CD14-positive monocyte (primary cell): ENCODE data around the gene MT1X. TPM values are rescaled to one million over a fixed set of nuclear protein-coding genes. Genes with fewer than 3 reads are reported as not detected.

Source experiments
- DNase-seq, 3 donors: peaks; one replicate each; pipeline ENCODE4 v3.0.0-alpha.2; 2011 to 2022
- H2AFZ ChIP-seq: 2 replicates; pipeline ENCODE4 v1.6.0; 2012; ENCODE audit warnings: mild to moderate bottlenecking, low read depth, low read length, inconsistent platforms; ENCODE audit not compliant: insufficient read depth, poor library complexity, severe bottlenecking
- H3K27ac ChIP-seq, 2 donors: 1 replicate in 1 of 2; 2 replicates in 1 of 2; pipeline ENCODE4 v1.5.1; 2012 to 2013; ENCODE audit warnings: low read length in 2 of 2, control low read depth in 1 of 2, inconsistent platforms in 1 of 2, low read depth in 1 of 2, mild to moderate bottlenecking in 1 of 2
- H3K27me3 ChIP-seq, 2 donors: one replicate each; pipeline versions ENCODE4 v1.6.0 to v1.6.1; 2011 to 2013; ENCODE audit warnings: low read length in 2 of 2; ENCODE audit not compliant: control insufficient read depth in 2 of 2, insufficient read depth in 2 of 2
- H3K36me3 ChIP-seq, 2 donors: replicated peaks in 1 of 2; 1 replicate in 1 of 2; 2 replicates in 1 of 2; pipeline versions ENCODE4 v1.5.1 to v1.6.1; 2012 to 2013; ENCODE audit warnings: low read length in 2 of 2, control low read depth in 1 of 2, inconsistent platforms in 1 of 2, mild to moderate bottlenecking in 1 of 2; ENCODE audit not compliant: insufficient read depth in 2 of 2, control insufficient read depth in 1 of 2
- H3K4me1 ChIP-seq, 2 donors: 1 replicate in 1 of 2; 2 replicates in 1 of 2; pipeline versions ENCODE4 v1.5.1 to v1.6.1; 2012 to 2013; ENCODE audit warnings: low read length in 2 of 2, control low read depth in 1 of 2, inconsistent platforms in 1 of 2, mild to moderate bottlenecking in 1 of 2, moderate library complexity in 1 of 2; ENCODE audit not compliant: insufficient read depth in 2 of 2, control insufficient read depth in 1 of 2
- H3K4me2 ChIP-seq: replicated peaks from 2 replicates; pipeline ENCODE3; 2012; ENCODE audit warnings: low read length, moderate library complexity, mild to moderate bottlenecking; ENCODE audit not compliant: poor library complexity, severe bottlenecking; ENCODE audit errors: extremely low read depth
- H3K4me3 ChIP-seq, 3 experiments: fragments of 200-600 bp in 1 of 3; sonication (generic) in 1 of 3; replicated peaks in 1 of 3; 1 replicate in 2 of 3; 2 replicates in 1 of 3; pipeline ENCODE4 v1.5.1; 2011 to 2013; ENCODE audit warnings: low read length in 3 of 3, mild to moderate bottlenecking in 3 of 3, control low read depth in 2 of 3, low read depth in 2 of 3, inconsistent platforms in 1 of 3, moderate library complexity in 1 of 3
- H3K79me2 ChIP-seq: 2 replicates; pipeline ENCODE4 v1.6.0; 2012; ENCODE audit warnings: mild to moderate bottlenecking, control low read depth, inconsistent platforms, low read length, moderate library complexity; ENCODE audit not compliant: insufficient read depth
- H3K9ac ChIP-seq: 2 replicates; pipeline ENCODE4 v1.6.0; 2017; ENCODE audit warnings: low read length, mild to moderate bottlenecking; ENCODE audit not compliant: insufficient read depth, poor library complexity, severe bottlenecking
- H3K9me3 ChIP-seq, 2 donors: replicated peaks in 1 of 2; 1 replicate in 1 of 2; 2 replicates in 1 of 2; pipeline versions ENCODE4 v1.5.1 to v1.6.1; 2012 to 2013; ENCODE audit warnings: low read length in 2 of 2, control low read depth in 1 of 2; ENCODE audit not compliant: control insufficient read depth in 1 of 2, insufficient read depth in 1 of 2
- H4K20me1 ChIP-seq: 2 replicates; pipeline ENCODE4 v1.6.0; 2012; ENCODE audit warnings: mild to moderate bottlenecking, low read length, control low read depth, moderate library complexity; ENCODE audit not compliant: insufficient read depth
- H3K27ac Mint-ChIP-seq, 7 donors: one replicate each; pipeline ENCODE4 v1.8.0; 2020; ENCODE audit warnings: mild to moderate bottlenecking in 7 of 7, mixed read lengths in 7 of 7, moderate library complexity in 6 of 7, inconsistent platforms in 2 of 7
- H3K27me3 Mint-ChIP-seq, 3 donors: one replicate each; pipeline ENCODE4 v1.8.0; 2021 to 2022; ENCODE audit warnings: low read depth in 3 of 3, mild to moderate bottlenecking in 3 of 3, mixed read lengths in 3 of 3, moderate library complexity in 3 of 3, inconsistent platforms in 1 of 3
- H3K36me3 Mint-ChIP-seq, 2 donors: one replicate each; pipeline ENCODE4 v1.8.0; 2020; ENCODE audit warnings: mixed read lengths in 2 of 2, inconsistent platforms in 1 of 2, mild to moderate bottlenecking in 1 of 2
- H3K4me1 Mint-ChIP-seq: one replicate; pipeline ENCODE4 v1.8.0; 2020; ENCODE audit warnings: mild to moderate bottlenecking, mixed read lengths
- H3K4me3 Mint-ChIP-seq, 2 donors: one replicate each; pipeline ENCODE4 v1.8.0; 2020; ENCODE audit warnings: mild to moderate bottlenecking in 2 of 2, mixed read lengths in 2 of 2, moderate library complexity in 1 of 2
- H3K9me3 Mint-ChIP-seq, 7 donors: one replicate each; pipeline ENCODE4 v1.8.0; 2020 to 2022; ENCODE audit warnings: mixed read lengths in 7 of 7, mild to moderate bottlenecking in 6 of 7, moderate library complexity in 6 of 7, inconsistent platforms in 2 of 7
- CTCF ChIP-seq: fragments of 200-600 bp; IDR thresholded peaks from one replicate; pipeline ENCODE4 v1.8.0; 2022; ENCODE audit warnings: antibody characterized with exemption, mild to moderate bottlenecking
- WGBS: methylation state at CpG from one replicate; pipeline ENCODE4 v1.1.5; 2013; ENCODE audit warnings: missing lambda C conversion rate; ENCODE audit not compliant: insufficient coverage; 5-methylcytosine and 5-hydroxymethylcytosine counted together
- intact Hi-C, 2 donors: fragments of 100-400 bp; cut with micrococcal nuclease; formaldehyde crosslinking; loops; one replicate each; pipeline versions ENCODE4 v1.15.0 to v1.15.1; 2023
- polyA plus RNA-seq, 3 donors: library from polyadenylated mRNA; depleted of rRNA in 1 of 3; unstranded in 2 of 3; stranded (reverse) in 1 of 3; fragments of 300-500 nt in 2 of 3; fragments of >200 nt in 1 of 3; fragmentation: Illumina TruSeq in 2 of 3; gene quantifications; 1 replicate in 2 of 3; 2 replicates in 1 of 3; pipeline ENCODE4 v1.2.3, GENCODE V29; 2012 to 2021

MT1X gene
- polyA plus RNA-seq, 3 donors: 34.5 to 87.9 (median 55.4) TPM

GRCh38 chr16:56647641-56648431 is 34.4 kb upstream of the MT1X start:
- Mint-ChIP-seq H3K4me3 (peak overlapping the region in 1 of 2 donors; percentile 79), H3K4me1 (peaks cover 11% of the 10 kb centered on the region), H3K27ac (no peak overlapping the region), H3K9me3 (peaks cover 0 to 9% (median 0%) of the 10 kb centered on the region in 7 donors), H3K27me3 (peaks cover 57 to 85% (median 69%) of the 10 kb centered on the region in 3 donors), H3K36me3 (no peaks in the 10 kb centered on the region)
- Histone ChIP-seq H3K27ac (no peak overlapping the region), H3K9me3 (peaks cover 0 to 5% of the 10 kb centered on the region in 2 donors), H3K27me3 (peaks cover 36 to 77% of the 10 kb centered on the region in 2 donors), H3K4me3 (no peak overlapping the region), H3K4me1 (peaks cover 4 to 8% of the 10 kb centered on the region in 2 donors), H3K36me3 (no peaks in the 10 kb centered on the region), H2AFZ (no peak overlapping the region), H3K9ac (no peak overlapping the region), H3K4me2 (no peak overlapping the region), H4K20me1 (no peaks in the 10 kb centered on the region), H3K79me2 (no peaks in the 10 kb centered on the region)
- intact Hi-C loops: no loop called here
- TF ChIP-seq CTCF: no peak
- 50% methylated on average over 31 of the region's 33 CpGs for WGBS
- no peak for DNase-seq

- no peaks in the 10 kb centered on the region for H3K4me1 ChIP-seq
- no peaks in the 10 kb centered on the region for H3K79me2 ChIP-seq
- H3K27ac ChIP-seq: no peak overlapping the region
- H3K4me1 Mint-ChIP-seq: peaks cover 2% of the 10 kb centered on the region
- H3K9me3 Mint-ChIP-seq: peaks cover 0 to 6% (median 0%) of the 10 kb centered on the region in 7 donors
- no peak for DNase-seq
- H3K27me3 Mint-ChIP-seq: peaks cover 52 to 75% (median 55%) of the 10 kb centered on the region in 3 donors
- H3K36me3 ChIP-seq: no peaks in the 10 kb centered on the region
- no peak overlapping the region for H3K4me3 ChIP-seq
- no peak overlapping the region for H3K9ac ChIP-seq
- peak overlapping the region in 1 of 7 donors; percentile 63 for H3K27ac Mint-ChIP-seq
- no peaks in the 10 kb centered on the region for H4K20me1 ChIP-seq
- intact Hi-C loops: no loop called here
- no CpG with 5 or more reads among the region's 2 CpGs for WGBS
- H3K27me3 ChIP-seq: peaks cover 29 to 65% of the 10 kb centered on the region in 2 donors
- no peak for TF ChIP-seq CTCF
- peaks cover 0 to 5% of the 10 kb centered on the region in 2 donors for H3K9me3 ChIP-seq
- no peak overlapping the region for H3K4me2 ChIP-seq
- no peaks in the 10 kb centered on the region for H3K36me3 Mint-ChIP-seq
- no peak overlapping the region for H3K4me3 Mint-ChIP-seq
- H2AFZ ChIP-seq: no peak overlapping the region
These were observed 33.0 kb upstream of the MT1X start for GRCh38 chr16:56649271-56649670.
